HG03558 (cell line): ENCODE measurements around the gene MIPOL1.
"Not testable (repeated sequence)": the region's sequence is repeated elsewhere in the genome, so short reads cannot be mapped to it uniquely, and the experiment has no call there.

Source experiments
- ATAC-seq: cut with Tn5 transposase; IDR thresholded peaks from one replicate; pipeline ENCODE4 v1.9.1; 2021; ENCODE audit warnings: moderate number of reproducible peaks; ENCODE audit not compliant: unreplicated experiment; ENCODE audit errors: extremely low read depth

Gene MIPOL1

DNA sequence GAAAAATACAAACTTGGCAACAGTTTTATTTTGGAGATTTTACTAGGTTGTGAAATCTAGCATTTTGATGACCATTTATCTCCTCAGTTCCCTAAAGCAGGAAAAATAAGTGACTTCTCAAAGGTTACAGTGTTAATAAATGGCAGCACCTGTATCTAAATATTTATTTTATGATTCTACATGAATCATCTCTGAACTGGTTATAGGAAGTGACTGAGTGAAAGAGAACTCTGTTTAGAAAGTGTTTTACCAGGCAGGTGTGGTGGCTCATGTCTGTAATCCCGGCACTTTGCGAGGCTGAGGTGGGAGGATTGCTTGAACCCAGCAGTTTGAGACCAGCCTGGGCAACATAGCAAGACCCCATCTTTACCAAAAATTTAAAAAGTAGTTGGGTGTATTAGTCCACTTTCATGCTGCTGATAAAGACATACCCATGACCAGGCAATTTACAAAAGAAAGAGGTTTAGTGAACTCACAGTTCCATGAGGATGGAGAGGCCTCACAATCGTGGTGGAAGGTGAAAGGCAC is 26.3 kb downstream of the MIPOL1 start:
- no peak for ATAC-seq

GRCh38 chr14:37225668-37226067 is 27.9 kb downstream of the MIPOL1 start:
- ATAC-seq, result not testable (repeated sequence)

- ATAC-seq, result no peak
Observed at GRCh38 chr14:37230551-37231194, 32.9 kb downstream of the MIPOL1 start.

DNA sequence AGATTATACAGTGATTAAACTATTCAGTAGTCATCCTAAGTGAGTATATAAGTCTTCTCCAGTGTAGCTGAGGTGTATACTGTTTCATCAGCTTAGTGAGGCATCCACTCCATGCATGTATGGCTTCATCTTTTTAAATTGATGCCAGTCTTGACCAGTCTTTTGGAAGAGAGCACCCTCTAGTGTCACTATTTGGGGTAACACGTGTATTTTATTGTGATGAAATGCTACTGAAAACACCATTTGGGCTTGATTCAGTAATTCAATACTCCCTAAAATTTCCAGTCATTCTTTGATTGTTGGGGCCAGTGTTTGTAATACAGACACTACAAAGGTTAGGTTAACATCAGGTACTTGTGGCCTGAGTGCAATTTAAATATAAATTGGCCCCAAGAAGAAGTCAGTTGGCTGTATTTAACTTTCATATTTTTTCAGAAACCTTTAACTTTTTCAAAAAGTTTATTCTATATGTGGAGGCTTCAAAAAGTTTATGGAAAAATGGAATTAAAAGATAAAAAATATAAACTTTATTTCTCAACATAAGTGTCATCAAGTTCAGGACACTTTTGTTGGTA is 35.3 kb downstream of the MIPOL1 start:
- no peak for ATAC-seq

- ATAC-seq, result no peak
Observed at GRCh38 chr14:37234222-37234621, 36.5 kb downstream of the MIPOL1 start.

GRCh38 chr14:37236044-37236443 is 38.3 kb downstream of the MIPOL1 start:
- ATAC-seq, result not testable (repeated sequence)

- ATAC-seq, result no peak
Observed at GRCh38 chr14:37237094-37237493, 39.4 kb downstream of the MIPOL1 start.

GRCh38 chr14:37237735-37238200 is 40.0 kb downstream of the MIPOL1 start:
- ATAC-seq, result no peak

- ATAC-seq, result no peak
Observed at GRCh38 chr14:37241198-37241597, 43.5 kb downstream of the MIPOL1 start.

DNA sequence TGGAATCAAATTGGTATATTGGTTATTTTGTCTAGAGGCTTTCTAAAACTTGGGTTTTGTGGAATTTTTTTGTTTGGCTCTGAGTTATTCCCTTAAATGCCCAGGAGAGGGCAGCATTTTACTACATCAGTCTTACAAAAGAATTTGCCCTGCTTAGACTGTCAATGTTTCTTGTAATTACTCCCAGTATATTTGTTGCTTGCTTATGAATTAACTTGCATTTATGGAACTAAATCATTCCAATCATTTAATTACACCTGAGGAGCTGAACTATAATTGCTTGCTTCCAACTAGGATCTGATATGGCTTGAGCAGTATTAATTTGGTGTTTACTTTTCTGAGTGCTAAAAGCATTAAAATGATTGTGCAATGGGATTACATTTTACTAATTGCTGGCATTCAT is 48.7 kb downstream of the MIPOL1 start:
- no peak for ATAC-seq

GRCh38 chr14:37247791-37248461 is 50.2 kb downstream of the MIPOL1 start:
- no peak for ATAC-seq

- no peak for ATAC-seq
Observed at GRCh38 chr14:37251775-37252174, 54.0 kb downstream of the MIPOL1 start.

GRCh38 chr14:37252434-37252833 is 54.7 kb downstream of the MIPOL1 start:
- ATAC-seq, result no peak

- no peak for ATAC-seq
Observed at GRCh38 chr14:37253905-37254304, 56.2 kb downstream of the MIPOL1 start.

- no peak for ATAC-seq
Observed at GRCh38 chr14:37254411-37254947, 56.7 kb downstream of the MIPOL1 start.

DNA sequence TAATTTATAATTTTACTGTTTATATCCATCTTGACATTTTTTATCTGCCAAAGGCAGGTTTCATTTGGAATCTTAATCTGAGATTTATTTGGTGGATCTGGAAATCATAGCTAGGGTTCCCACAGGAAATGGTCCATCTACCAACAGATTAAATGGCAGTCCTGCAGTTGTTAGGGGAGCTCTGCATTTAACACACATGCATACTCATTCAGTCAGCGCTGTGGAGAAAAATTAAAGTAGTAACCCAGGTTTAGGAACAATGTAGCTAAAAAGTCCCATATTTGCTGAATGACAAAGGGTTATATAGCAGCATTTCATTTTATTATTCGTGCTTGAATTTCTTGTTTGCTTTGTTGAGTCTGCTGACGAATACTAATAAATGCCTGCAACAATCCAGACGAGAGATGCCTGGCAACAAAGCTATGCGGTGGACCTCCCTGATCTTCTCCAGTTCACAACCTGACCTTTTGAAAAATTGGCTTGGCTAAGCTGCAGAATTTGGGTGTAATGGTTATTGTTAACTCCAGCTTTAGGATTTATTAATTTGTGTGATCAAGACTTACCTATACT is 59.8 kb downstream of the MIPOL1 start:
- no peak for ATAC-seq

- ATAC-seq, result no peak
Observed at GRCh38 chr14:37262649-37263048, 64.9 kb downstream of the MIPOL1 start.

DNA sequence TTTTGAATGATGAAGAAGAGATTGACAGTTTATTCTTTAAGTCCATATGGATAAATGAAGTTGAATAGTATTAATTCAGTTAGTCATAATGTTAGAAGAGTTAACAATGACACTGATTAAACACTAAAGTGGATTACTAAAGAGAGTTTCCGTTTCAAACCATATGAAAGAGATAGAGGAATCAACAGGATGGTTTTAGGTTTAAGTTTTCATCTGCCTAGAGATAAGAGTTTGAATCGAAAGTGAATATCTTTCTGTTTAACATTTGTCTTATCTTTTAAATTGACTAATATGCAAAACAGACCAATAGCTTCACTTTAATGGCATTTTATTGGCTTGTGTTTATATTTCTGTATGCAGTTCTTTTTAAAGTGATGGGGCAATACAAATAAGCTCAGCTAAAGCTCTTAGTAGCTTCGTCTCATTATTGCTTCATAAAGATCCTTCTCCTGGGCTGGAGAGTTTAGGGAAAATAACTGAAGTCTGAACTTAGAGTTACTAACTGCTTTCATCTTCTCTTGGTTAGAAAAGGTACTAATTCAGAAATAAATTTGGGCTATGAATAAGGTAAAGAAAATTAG is 66.0 kb downstream of the MIPOL1 start:
- no peak for ATAC-seq

DNA sequence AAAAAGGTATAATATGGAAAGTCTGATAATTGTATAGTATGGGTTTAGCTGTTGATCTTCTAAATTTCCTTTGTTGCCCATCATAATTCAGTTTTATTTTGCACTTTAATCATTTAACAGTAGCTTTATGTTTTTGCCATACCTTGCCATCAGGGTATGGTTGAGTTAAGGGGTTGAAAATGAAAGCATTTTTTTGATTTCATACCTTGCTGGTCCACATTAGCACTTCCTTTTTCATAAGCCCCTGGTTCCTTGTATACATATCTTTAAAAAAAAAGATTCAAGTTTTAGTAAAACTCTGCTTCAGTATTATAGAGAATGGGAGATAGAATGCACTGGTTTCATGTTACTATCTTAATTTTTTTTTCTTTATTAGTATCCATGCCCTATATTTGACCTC is 71.1 kb downstream of the MIPOL1 start:
- ATAC-seq, result no peak

- ATAC-seq, result no peak
Observed at GRCh38 chr14:37270629-37271028, 72.9 kb downstream of the MIPOL1 start.
